Activated CD4-positive, alpha-beta T cell treated with anti-CD3 and anti-CD28 coated beads, Interleukin-2, amount 50 U/mL, for 1 hour (primary cell): ENCODE data around the gene KIF2C.
A peak's percentile ranks its signal among the peaks of the same experiment; 100 is the strongest.
"Not testable (repeated sequence)": the region's sequence is repeated elsewhere in the genome, so short reads cannot be mapped to it uniquely, and the experiment has no call there.

Experiments used
- DNase-seq: peaks from one replicate; pipeline ENCODE4 v3.0.0-alpha.2; 2020

The KIF2C gene

GRCh38 chr1:44720281-44720680, 19.4 kb upstream of the KIF2C start:
- DNase-seq = no peak

- peak; percentile 61 for DNase-seq
Measured at GRCh38 chr1:44721485-44722361, 17.9 kb upstream of the KIF2C start.

- no peak for DNase-seq
Measured at GRCh38 chr1:44723064-44723463, 16.6 kb upstream of the KIF2C start.

- DNase-seq = peak; percentile 29
Measured at GRCh38 chr1:44723496-44724295, 15.9 kb upstream of the KIF2C start.

GRCh38 chr1:44724296-44724954, 15.2 kb upstream of the KIF2C start:
- no peak for DNase-seq

- no peak for DNase-seq
Measured at GRCh38 chr1:44724955-44725698, 14.5 kb upstream of the KIF2C start.

GRCh38 chr1:44730741-44731512, 8.7 kb upstream of the KIF2C start, which contains the start of gene RNU5D-1:
Gene RNU5D-1, minus strand, starts transcription at chr1:44731170.
- DNase-seq = peak; percentile 95

GRCh38 chr1:44733365-44733764, 6.3 kb upstream of the KIF2C start:
- DNase-seq = no peak

- DNase-seq = no peak
Measured at GRCh38 chr1:44733784-44734183, 5.9 kb upstream of the KIF2C start.

GRCh38 chr1:44735992-44736391, 3.6 kb upstream of the KIF2C start:
- no peak for DNase-seq

GRCh38 chr1:44738953-44739306, 707 bp upstream of the KIF2C start:
- not testable (repeated sequence) for DNase-seq

GRCh38 chr1:44740179-44740617, 561 bp downstream of the KIF2C start:
- DNase-seq = no peak

- DNase-seq = no peak
Measured at GRCh38 chr1:44743211-44743610, 3.6 kb downstream of the KIF2C start.

- DNase-seq = no peak
Measured at GRCh38 chr1:44747878-44748277, 8.2 kb downstream of the KIF2C start.

GRCh38 chr1:44757420-44757819, 17.8 kb downstream of the KIF2C start:
- DNase-seq = no peak

- DNase-seq = no peak
Measured at GRCh38 chr1:44759077-44759476, 19.4 kb downstream of the KIF2C start.

- DNase-seq = no peak
Measured at GRCh38 chr1:44760876-44761275, 21.2 kb downstream of the KIF2C start.

GRCh38 chr1:44766421-44766820, 26.8 kb downstream of the KIF2C start:
- not testable (repeated sequence) for DNase-seq

GRCh38 chr1:44775078-44775929, 35.7 kb downstream of the KIF2C start, which contains the start of gene RPS8:
Gene RPS8, plus strand, starts transcription at chr1:44775540. Its CDS starts 57 bp downstream, at chr1:44775597.
- peak; percentile 87 for DNase-seq

- no peak for DNase-seq
Measured at GRCh38 chr1:44775930-44776729, 36.5 kb downstream of the KIF2C start.
